H1 (cell line): ENCODE data around the gene PNRC1. TPM values are rescaled to one million over a fixed set of nuclear protein-coding genes. Genes with fewer than 3 reads are reported as not detected.
"Not testable (repeated sequence)": the region's sequence is repeated elsewhere in the genome, so short reads cannot be mapped to it uniquely, and the experiment has no call there.

Source experiments
- CTCF ChIA-PET: fragments of 300-600 bp; sonication (Branson Sonifier 250); formaldehyde crosslinking; loops from one replicate; lab custom pipeline; 2021; ENCODE audit not compliant: partially characterized antibody; lab: Charles Lee
- POLR2A ChIA-PET: fragments of 300-600 bp; sonication (Branson Sonifier 250); formaldehyde crosslinking; loops from one replicate; lab custom pipeline; 2021; ENCODE audit warnings: inconsistent platforms; ENCODE audit not compliant: partially characterized antibody; lab: Charles Lee
- DNase-seq, 2 experiments: peaks; one replicate each; pipeline versions ENCODE4 v3.0.0 to v3.0.0-alpha.2; 2010 to 2022; ENCODE audit warnings: low spot score in 2 of 2, low read depth in 1 of 2, mixed read lengths in 1 of 2
- FAIRE-seq: peaks from 2 replicates; lab custom pipeline; 2011; peaks lifted over from hg19 to GRCh38; lab: Jason Lieb, UNC
- H2AFZ ChIP-seq: 2 replicates; pipeline ENCODE4 v1.8.1; 2012; ENCODE audit warnings: low read length, inconsistent platforms
- H2AK5ac ChIP-seq: 2 replicates; pipeline ENCODE4 v1.6.1; 2013; ENCODE audit warnings: low read depth, low read length
- H2BK120ac ChIP-seq: replicated peaks from 2 replicates; pipeline ENCODE3; 2013; ENCODE audit warnings: low read depth, low read length, inconsistent platforms
- H2BK12ac ChIP-seq: 2 replicates; pipeline ENCODE4 v1.6.1; 2013; ENCODE audit warnings: low read depth, low read length
- H2BK15ac ChIP-seq: 2 replicates; pipeline ENCODE4 v1.6.1; 2013; ENCODE audit warnings: low read length
- H2BK20ac ChIP-seq: 2 replicates; pipeline ENCODE4 v1.6.1; 2013; ENCODE audit warnings: low read length
- H2BK5ac ChIP-seq: 2 replicates; pipeline ENCODE4 v1.6.1; 2013; ENCODE audit warnings: low read depth, low read length
- H3K14ac ChIP-seq: 2 replicates; pipeline ENCODE4 v1.6.1; 2013; ENCODE audit warnings: inconsistent platforms; ENCODE audit not compliant: insufficient read length
- H3K18ac ChIP-seq: 2 replicates; pipeline ENCODE4 v1.6.1; 2013; ENCODE audit warnings: low read length; ENCODE audit errors: extremely low read depth
- H3K23ac ChIP-seq: 2 replicates; pipeline ENCODE4 v1.6.1; 2013; ENCODE audit warnings: inconsistent platforms; ENCODE audit not compliant: insufficient read length
- H3K23me2 ChIP-seq: 2 replicates; pipeline ENCODE4 v1.6.1; 2013; ENCODE audit warnings: low read depth, low read length
- H3K27ac ChIP-seq: 2 replicates; pipeline ENCODE4 v1.6.1; 2011; ENCODE audit warnings: low read depth, low read length, inconsistent platforms
- H3K27me3 ChIP-seq, 4 experiments: replicated peaks in 1 of 4; 1 replicate in 1 of 4; 2 replicates in 3 of 4; pipeline versions ENCODE4 v1.6.1 to v1.8.1; 2011 to 2013; ENCODE audit warnings: low read length in 3 of 4, mild to moderate bottlenecking in 3 of 4, inconsistent platforms in 2 of 4, mixed read lengths in 2 of 4, moderate library complexity in 1 of 4; ENCODE audit not compliant: control insufficient read depth in 3 of 4, insufficient read depth in 3 of 4; ENCODE audit errors: extremely low read depth in 1 of 4
- H3K36me3 ChIP-seq, 4 experiments: 2 replicates each; pipeline versions ENCODE4 v1.6.1 to v1.8.1; 2011 to 2013; ENCODE audit warnings: mild to moderate bottlenecking in 4 of 4, low read length in 3 of 4, moderate library complexity in 2 of 4, control low read depth in 1 of 4, inconsistent platforms in 1 of 4; ENCODE audit not compliant: insufficient read depth in 4 of 4, control insufficient read depth in 2 of 4
- H3K4ac ChIP-seq: replicated peaks from 2 replicates; pipeline ENCODE3; 2013; ENCODE audit warnings: low read length, low read depth, mixed read lengths, inconsistent platforms; ENCODE audit not compliant: insufficient read length
- H3K4me1 ChIP-seq, 4 experiments: replicated peaks in 1 of 4; 1 replicate in 1 of 4; 2 replicates in 3 of 4; pipeline versions ENCODE4 v1.6.1 to v1.8.1; 2011 to 2013; ENCODE audit warnings: low read length in 3 of 4, inconsistent platforms in 2 of 4, mixed read lengths in 1 of 4; ENCODE audit not compliant: insufficient read depth in 4 of 4, control insufficient read depth in 3 of 4
- H3K4me2 ChIP-seq, 2 experiments: 2 replicates each; pipeline versions ENCODE4 v1.6.1 to v1.8.1; 2011 to 2013; ENCODE audit warnings: low read depth in 2 of 2, low read length in 2 of 2, control low read depth in 1 of 2, inconsistent platforms in 1 of 2, mild to moderate bottlenecking in 1 of 2; ENCODE audit not compliant: insufficient read depth in 1 of 2
- H3K4me3 ChIP-seq, 4 experiments: fragments of 200-600, 300-600 bp in 1 of 4; sonication (generic), shearing (Covaris generic), sonication (Bioruptor Twin) in 1 of 4; 2 replicates each; pipeline versions ENCODE4 v1.5.1 to v1.8.1; 2011 to 2016; ENCODE audit warnings: low read length in 4 of 4, low read depth in 3 of 4, control low read depth in 2 of 4, inconsistent platforms in 2 of 4, mild to moderate bottlenecking in 2 of 4, mixed read lengths in 1 of 4, moderate library complexity in 1 of 4; ENCODE audit not compliant: insufficient read depth in 2 of 4; ENCODE audit errors: extremely low read depth in 1 of 4
- H3K56ac ChIP-seq: replicated peaks from 2 replicates; pipeline ENCODE3; 2013; ENCODE audit warnings: low read depth, mild to moderate bottlenecking, mixed read lengths, low read length, inconsistent platforms; ENCODE audit not compliant: insufficient read length
- H3K79me1 ChIP-seq: 2 replicates; pipeline ENCODE4 v1.6.1; 2013; ENCODE audit warnings: low read depth, low read length, control low read depth
- H3K79me2 ChIP-seq, 2 experiments: 2 replicates each; pipeline versions ENCODE4 v1.6.1 to v1.8.1; 2012 to 2013; ENCODE audit warnings: low read length in 2 of 2, mild to moderate bottlenecking in 2 of 2, inconsistent platforms in 1 of 2; ENCODE audit not compliant: insufficient read depth in 2 of 2, control insufficient read depth in 1 of 2
- H3K9ac ChIP-seq, 4 experiments: replicated peaks in 1 of 4; 1 replicate in 1 of 4; 2 replicates in 3 of 4; pipeline versions ENCODE4 v1.6.1 to v1.8.1; 2011 to 2013; ENCODE audit warnings: low read depth in 3 of 4, low read length in 3 of 4, control low read depth in 2 of 4, mild to moderate bottlenecking in 2 of 4, moderate library complexity in 2 of 4, inconsistent platforms in 1 of 4; ENCODE audit errors: extremely low read depth in 1 of 4
- H3K9me3 ChIP-seq, 2 experiments: 2 replicates each; pipeline versions ENCODE4 v1.6.1 to v1.8.1; 2012 to 2013; ENCODE audit warnings: mild to moderate bottlenecking in 2 of 2, moderate library complexity in 2 of 2, control low read depth in 1 of 2, inconsistent platforms in 1 of 2, low read depth in 1 of 2, low read length in 1 of 2, mixed read lengths in 1 of 2; ENCODE audit not compliant: insufficient read depth in 2 of 2
- H4K20me1 ChIP-seq, 2 experiments: replicated peaks in 1 of 2; 2 replicates each; pipeline versions ENCODE3 to v1.8.1; 2011 to 2013; ENCODE audit warnings: inconsistent platforms in 2 of 2, low read length in 2 of 2, mild to moderate bottlenecking in 1 of 2; ENCODE audit not compliant: insufficient read depth in 2 of 2, control insufficient read depth in 1 of 2
- H4K5ac ChIP-seq: 2 replicates; pipeline ENCODE4 v1.6.1; 2013; ENCODE audit warnings: low read length, low read depth, mixed read lengths, inconsistent platforms; ENCODE audit not compliant: insufficient read length
- H4K8ac ChIP-seq: 2 replicates; pipeline ENCODE4 v1.8.0; 2013; ENCODE audit warnings: mild to moderate bottlenecking, moderate library complexity, low read length, inconsistent platforms; ENCODE audit not compliant: insufficient read depth; ENCODE audit errors: extremely low read depth
- H4K91ac ChIP-seq: replicated peaks from 2 replicates; pipeline ENCODE3; 2013; ENCODE audit warnings: low read length, mixed read lengths, inconsistent platforms; ENCODE audit not compliant: insufficient read length
- WGBS, 2 experiments: shearing (Covaris generic) in 1 of 2; methylation state at CpG; one replicate each; pipeline versions ENCODE4 v1.1.6 to v1.1.7; 2013 to 2015; ENCODE audit warnings: low lambda C conversion rate in 2 of 2, mixed read lengths in 2 of 2, inconsistent platforms in 1 of 2, low coverage in 1 of 2, missing lambda C conversion rate in 1 of 2; ENCODE audit not compliant: insufficient replicate concordance in 2 of 2, insufficient coverage in 1 of 2, insufficient read length in 1 of 2; ENCODE audit errors: extremely low coverage in 1 of 2, missing lambda C conversion rate in 1 of 2; 5-methylcytosine and 5-hydroxymethylcytosine counted together
- polyA plus RNA-seq, 7 experiments: library from polyadenylated mRNA; depleted of rRNA in 3 of 7; stranded (reverse) in 5 of 7; unstranded in 2 of 7; fragments of >200 nt in 5 of 7; fragments of 200-250 nt in 2 of 7; gene quantifications; 1 replicate in 5 of 7; 2 replicates in 1 of 7; 4 replicates in 1 of 7; pipeline versions ENCODE4 v1.2.1 to v1.2.3, GENCODE V29; 2011 to 2013; ENCODE audit warnings: missing spikeins in 2 of 7, mixed read lengths in 2 of 7
- total RNA-seq: library from RNA; stranded (reverse); fragmentation: NEBNext Ultra II Directional; extraction: Animal tissue kit (Norgen Biotek cat#: 25700); gene quantifications from 2 replicates; pipeline ENCODE4 v1.2.1, GENCODE V29; 2021

The PNRC1 gene
- total and polyA plus RNA-seq, 2 of the 8 experiments (the other 6 are each of a cell fraction or from before 2014, with no cell fraction given): 6.3 to 48.5 TPM

- H4K8ac ChIP-seq, H3K18ac ChIP-seq, H3K79me2 ChIP-seq, H3K14ac ChIP-seq, H3K27ac ChIP-seq, CTCF ChIA-PET, H2AFZ ChIP-seq, H2BK120ac ChIP-seq, H3K23me2 ChIP-seq, H3K36me3 ChIP-seq, H3K4me3 ChIP-seq, H4K20me1 ChIP-seq, H2AK5ac ChIP-seq, H4K91ac ChIP-seq, H3K4me2 ChIP-seq, H3K79me1 ChIP-seq, H3K56ac ChIP-seq, H3K23ac ChIP-seq, H3K27me3 ChIP-seq, H3K9ac ChIP-seq, H2BK20ac ChIP-seq, FAIRE-seq, DNase-seq, H4K5ac ChIP-seq, H2BK5ac ChIP-seq, H2BK15ac ChIP-seq, H2BK12ac ChIP-seq, H3K4ac ChIP-seq: not testable (repeated sequence)
- WGBS, 2 experiments: 89% methylated on average over 4 of the region's 4 CpGs; no CpG with 5 or more reads in 1 of the 2 experiments
- peaks cover 15 to 17% of the 10 kb centered on the region in 2 experiments for H3K9me3 ChIP-seq
- POLR2A ChIA-PET: interaction anchor here (0.7 to 1.3 kb wide), 2 partner anchors 9 to 143 kb away, joined by 3 to 4 read pairs; no protein-coding TSS in a partner anchor
- H3K4me1 ChIP-seq: peaks cover 2 to 11% (median 9%) of the 10 kb centered on the region in 4 experiments; a peak in 6 of 7 replicates
Measured at GRCh38 chr6:89034116-89034515, 46.4 kb upstream of the PNRC1 start.
